Measurements from ENCODE around the gene CEL. TPM values are rescaled to one million over a fixed set of nuclear protein-coding genes. Genes with fewer than 3 reads are reported as not detected.

CEL gene
- total RNA-seq, 1 experiment from 2014 or later = 3.6 TPM

GRCh38 chr9:133054194-133054890 lies 7.4 kb upstream of the CEL start:
- Histone ChIP-seq H2AK5ac (ENCODE audit: insufficient read length, low read length) (no peak overlapping the region), H3K27me3 (ENCODE audit: insufficient read depth, low read length) (no peaks in the 10 kb centered on the region), H3K9ac (ENCODE audit: extremely low read depth, insufficient read length, low read length) (no peak overlapping the region), H3K9me3 (ENCODE audit: control insufficient read depth, low read depth, low read length) (no peaks in the 10 kb centered on the region), H3K18ac (ENCODE audit: insufficient read length, low read depth, low read length) (no peak overlapping the region), H3K79me2 (ENCODE audit: insufficient read depth, low read length) (no peaks in the 10 kb centered on the region), H2AFZ (ENCODE audit: low read length) (no peak overlapping the region), H3K79me1 (ENCODE audit: insufficient read depth, low read depth, low read length, poor library complexity, severe bottlenecking) (no peaks in the 10 kb centered on the region), H4K20me1 (ENCODE audit: control insufficient read depth, insufficient read depth, insufficient read length) (no peaks in the 10 kb centered on the region), H3K23me2 (ENCODE audit: insufficient read length, low read depth, low read length, poor library complexity, severe bottlenecking) (no peaks in the 10 kb centered on the region), H3K14ac (ENCODE audit: insufficient read depth, low read length) (no peak overlapping the region), H3T11ph (ENCODE audit: low read length) (no peak overlapping the region), H2BK12ac (ENCODE audit: insufficient read length, low read depth, low read length) (no peak overlapping the region), H2BK5ac (ENCODE audit: insufficient read length, low read length) (no peak overlapping the region), H4K91ac (ENCODE audit: insufficient read length, low read depth, low read length) (no peak overlapping the region), H3K4ac (ENCODE audit: low read depth, low read length) (no peak overlapping the region), H3K4me1 (ENCODE audit: insufficient read depth, low read length) (no peaks in the 10 kb centered on the region), H2BK20ac (ENCODE audit: low read depth, low read length, poor library complexity, severe bottlenecking) (no peak overlapping the region), H4K5ac (ENCODE audit: insufficient read length, low read depth, low read length) (no peak overlapping the region), H2BK15ac (ENCODE audit: low read depth, low read length) (no peak overlapping the region), H2BK120ac (ENCODE audit: low read depth, low read length, poor library complexity, severe bottlenecking) (no peak overlapping the region), H3K27ac (ENCODE audit: insufficient read length, low read depth, low read length) (no peak overlapping the region), H3K23ac (ENCODE audit: insufficient read length, low read depth, low read length) (no peak overlapping the region), H3K56ac (ENCODE audit: insufficient read length, low read depth, low read length) (no peak overlapping the region), H3K4me2 (ENCODE audit: insufficient read depth, insufficient read length, low read length) (no peak overlapping the region), H4K8ac (replicated peaks; ENCODE audit: insufficient read length, low read depth, low read length) (no peak overlapping the region)
- no peak overlapping the region for H3K27ac Mint-ChIP-seq
- peaks cover 34 to 79% (median 73%) of the 10 kb centered on the region in 3 experiments; a peak in 6 of 7 replicates for H3K36me3 Mint-ChIP-seq (ENCODE audit: insufficient read depth in 1 of 3, low read depth in 3 of 3)
- no CpG with 5 or more reads among the region's 24 CpGs for WGBS (ENCODE audit: extremely low coverage, insufficient read length, low lambda C conversion rate)
- H3K4me1 Mint-ChIP-seq = peaks cover 7 to 10% of the 10 kb centered on the region in 2 experiments
- no peaks in the 10 kb centered on the region; a peak in 1 of 5 replicates for H3K9me3 Mint-ChIP-seq
- no peak for DNase-seq
- H3K27me3 Mint-ChIP-seq (ENCODE audit: low read depth) = no peaks in the 10 kb centered on the region
- TF ChIP-seq CTCF (conservative IDR thresholded peaks at IDR 0.05) = no peak
- H3K4me3 Mint-ChIP-seq = no peak overlapping the region
